A549 (cell line): ENCODE results near the gene ASPSCR1. TPM values are rescaled to one million over a fixed set of nuclear protein-coding genes. Genes with fewer than 3 reads are reported as not detected.

Experiments used
- ATAC-seq, 2 experiments: fragments of 200-7000 bp in 1 of 2; fragments of >200 bp in 1 of 2; cut with Nextera tagmentation in 1 of 2; cut with Tn5 transposase in 1 of 2; 3 replicates each; pipeline versions ENCODE4 v1.8.0 to v1.9.1; 2018 to 2020; ENCODE audit warnings: mild to moderate bottlenecking in 1 of 2, moderate library complexity in 1 of 2
- CTCF ChIA-PET: fragments of 300-600 bp; sonication (Branson Sonifier 250); formaldehyde crosslinking; extraction: SDS; loops from one replicate; lab custom pipeline; 2021; ENCODE audit warnings: antibody characterized with exemption, inconsistent platforms; lab: Yijun Ruan, JAX
- POLR2A ChIA-PET: fragments of 350-600 bp; formaldehyde crosslinking; extraction: SDS; loops from one replicate; lab custom pipeline; 2021; ENCODE audit warnings: antibody characterized with exemption, inconsistent platforms; lab: Yijun Ruan, JAX
- DNase-seq, 2 experiments: peaks; one replicate each; pipeline versions ENCODE4 v3.0.0 to v3.0.0-alpha.2; 2011 to 2016; ENCODE audit warnings: low read depth in 1 of 2, low spot score in 1 of 2
- FAIRE-seq: peaks from 2 replicates; lab custom pipeline; 2011; peaks lifted over from hg19 to GRCh38; lab: Jason Lieb, UNC
- H3K27ac ChIP-seq, 2 experiments: fragments of >200 bp; sonication (Bioruptor Twin); formaldehyde crosslinking; 3 replicates each; pipeline ENCODE4 v1.5.1; 2016 to 2017
- H3K4me1 ChIP-seq: fragments of >200 bp; sonication (Bioruptor Twin); formaldehyde crosslinking; 3 replicates; pipeline ENCODE4 v1.6.1; 2016
- H3K4me2 ChIP-seq: fragments of >200 bp; sonication (Bioruptor Twin); formaldehyde crosslinking; 3 replicates; pipeline ENCODE4 v1.6.1; 2016
- H3K4me3 ChIP-seq: fragments of >200 bp; sonication (Bioruptor Twin); formaldehyde crosslinking; 3 replicates; pipeline ENCODE4 v1.5.1; 2016
- H3K9me3 ChIP-seq: fragments of >200 bp; sonication (Bioruptor Twin); formaldehyde crosslinking; 3 replicates; pipeline ENCODE4 v1.6.1; 2016
- BCL3 ChIP-seq: fragments of >200 bp; sonication (Bioruptor Twin); formaldehyde crosslinking; IDR thresholded peaks from 3 replicates; pipeline ENCODE4 v1.6.1; 2016
- CBX8 ChIP-seq: fragments of 200-600 bp; sonication (generic); IDR thresholded peaks from 2 replicates; pipeline ENCODE4 v1.6.1; 2016
- CTCF ChIP-seq: fragments of >200 bp; sonication (Bioruptor Twin); formaldehyde crosslinking; IDR thresholded peaks from 3 replicates; pipeline ENCODE4 v1.5.1; 2016
- E2F6 ChIP-seq: IDR thresholded peaks from 2 replicates; pipeline ENCODE4 v1.6.1; 2012; ENCODE audit warnings: low read depth, borderline replicate concordance
- EHMT2 ChIP-seq: fragments of 200-600 bp; sonication (generic); IDR thresholded peaks from 2 replicates; pipeline ENCODE4 v1.6.1; 2016; ENCODE audit warnings: antibody characterized with exemption, low read depth, mild to moderate bottlenecking, moderate library complexity
- FOXS1 ChIP-seq: fragments of 250-450 bp; sonication (Bioruptor Pico); IDR thresholded peaks from 2 replicates; pipeline ENCODE4 v1.5.0; 2020; ENCODE audit warnings: mild to moderate bottlenecking, moderate library complexity
- GATA3 ChIP-seq: IDR thresholded peaks from 2 replicates; pipeline ENCODE4 v1.6.1; 2012; ENCODE audit warnings: borderline replicate concordance
- HDAC2 ChIP-seq: fragments of 200-600 bp; sonication (generic); IDR thresholded peaks from 2 replicates; pipeline ENCODE4 v1.6.1; 2016
- HES2 ChIP-seq: fragments of >200 bp; sonication (Bioruptor Twin); formaldehyde crosslinking; IDR thresholded peaks from 2 replicates; pipeline ENCODE4 v1.6.1; 2016
- KDM1A ChIP-seq: fragments of 200-600 bp; sonication (generic); IDR thresholded peaks from 2 replicates; pipeline ENCODE4 v1.6.1; 2016; ENCODE audit warnings: low read depth, mild to moderate bottlenecking
- MAFK ChIP-seq: fragments of 450-650 bp; IDR thresholded peaks from 2 replicates; pipeline ENCODE4 v1.6.1; 2014; ENCODE audit not compliant: partially characterized antibody
- MAZ ChIP-seq: fragments of 150-350 bp; IDR thresholded peaks from 2 replicates; pipeline ENCODE4 v1.6.1; 2014; ENCODE audit warnings: antibody characterized with exemption, low read depth, low read length, borderline replicate concordance
- MYC ChIP-seq: IDR thresholded peaks from 2 replicates; pipeline ENCODE4 v1.6.1; 2012; ENCODE audit warnings: mild to moderate bottlenecking, inconsistent platforms, low read length, improper control_type of control experiment, borderline replicate concordance
- NFE2L2 ChIP-seq: fragments of 150-350 bp; conservative IDR thresholded peaks from 2 replicates; pipeline ENCODE4 v1.6.1; 2014; ENCODE audit warnings: low read length
- NPAS2 ChIP-seq: fragments of 250-450 bp; sonication (Bioruptor Pico); IDR thresholded peaks from 2 replicates; pipeline ENCODE4 v1.8.0; 2022; ENCODE audit warnings: mild to moderate bottlenecking, moderate library complexity, borderline replicate concordance
- NR3C1 ChIP-seq: fragments of >200 bp; sonication (Bioruptor Twin); formaldehyde crosslinking; IDR thresholded peaks from 3 replicates; pipeline ENCODE4 v1.6.1; 2017
- POLR2AphosphoS2 ChIP-seq: conservative IDR thresholded peaks from 2 replicates; pipeline ENCODE4 v1.6.1; 2012; ENCODE audit warnings: low read length, improper control_type of control experiment, inconsistent platforms
- RAD21 ChIP-seq, 2 experiments: fragments of >200 bp in 1 of 2; sonication (Bioruptor Twin) in 1 of 2; formaldehyde crosslinking in 1 of 2; IDR thresholded peaks in 1 of 2; conservative IDR thresholded peaks in 1 of 2; 2 replicates in 1 of 2; 3 replicates in 1 of 2; pipeline ENCODE4 v1.6.1; 2012 to 2018; ENCODE audit warnings: inconsistent platforms in 1 of 2
- RARB ChIP-seq: fragments of 250-450 bp; sonication (Bioruptor Pico); IDR thresholded peaks from 2 replicates; pipeline ENCODE4 v1.8.0; 2021; ENCODE audit warnings: mild to moderate bottlenecking, moderate library complexity
- SMC3 ChIP-seq: fragments of >200 bp; sonication (Bioruptor Twin); formaldehyde crosslinking; IDR thresholded peaks from 3 replicates; pipeline ENCODE4 v1.6.1; 2018; ENCODE audit warnings: inconsistent platforms
- TP53 ChIP-seq: fragments of 250-450 bp; sonication (Bioruptor Pico); IDR thresholded peaks from 2 replicates; pipeline ENCODE4 v1.5.0; 2021; ENCODE audit warnings: mild to moderate bottlenecking, moderate library complexity
- ZFP36 ChIP-seq: fragments of 450-650 bp; IDR thresholded peaks from 2 replicates; pipeline ENCODE4 v1.6.1; 2014; ENCODE audit warnings: borderline replicate concordance; ENCODE audit not compliant: partially characterized antibody
- WGBS: methylation state at CpG from one replicate; pipeline ENCODE4 v1.1.6; 2017; ENCODE audit errors: missing lambda C conversion rate; 5-methylcytosine and 5-hydroxymethylcytosine counted together
- polyA plus RNA-seq, 4 experiments: library from polyadenylated mRNA; depleted of rRNA in 3 of 4; stranded (reverse); fragments of >200 nt; fragmentation: RNase III in 1 of 4; extraction: RNeasy Plus Mini Kit Qiagen cat#74134 plus additional on column Dnase treatment in 1 of 4; gene quantifications; 2 replicates in 3 of 4; 3 replicates in 1 of 4; pipeline ENCODE4 v1.2.3, GENCODE V29; 2011 to 2017
- TF ChIP-seq, protein P1 (sequence below): fragments of 450-650 bp; IDR thresholded peaks from 2 replicates; pipeline ENCODE4 v1.6.1; 2014; ENCODE audit warnings: antibody characterized with exemption

ASPSCR1 gene
- polyA plus RNA-seq, 2 of the 4 experiments (the other 2 are of a cell fraction) = 12.3 to 25.7 TPM

DNA sequence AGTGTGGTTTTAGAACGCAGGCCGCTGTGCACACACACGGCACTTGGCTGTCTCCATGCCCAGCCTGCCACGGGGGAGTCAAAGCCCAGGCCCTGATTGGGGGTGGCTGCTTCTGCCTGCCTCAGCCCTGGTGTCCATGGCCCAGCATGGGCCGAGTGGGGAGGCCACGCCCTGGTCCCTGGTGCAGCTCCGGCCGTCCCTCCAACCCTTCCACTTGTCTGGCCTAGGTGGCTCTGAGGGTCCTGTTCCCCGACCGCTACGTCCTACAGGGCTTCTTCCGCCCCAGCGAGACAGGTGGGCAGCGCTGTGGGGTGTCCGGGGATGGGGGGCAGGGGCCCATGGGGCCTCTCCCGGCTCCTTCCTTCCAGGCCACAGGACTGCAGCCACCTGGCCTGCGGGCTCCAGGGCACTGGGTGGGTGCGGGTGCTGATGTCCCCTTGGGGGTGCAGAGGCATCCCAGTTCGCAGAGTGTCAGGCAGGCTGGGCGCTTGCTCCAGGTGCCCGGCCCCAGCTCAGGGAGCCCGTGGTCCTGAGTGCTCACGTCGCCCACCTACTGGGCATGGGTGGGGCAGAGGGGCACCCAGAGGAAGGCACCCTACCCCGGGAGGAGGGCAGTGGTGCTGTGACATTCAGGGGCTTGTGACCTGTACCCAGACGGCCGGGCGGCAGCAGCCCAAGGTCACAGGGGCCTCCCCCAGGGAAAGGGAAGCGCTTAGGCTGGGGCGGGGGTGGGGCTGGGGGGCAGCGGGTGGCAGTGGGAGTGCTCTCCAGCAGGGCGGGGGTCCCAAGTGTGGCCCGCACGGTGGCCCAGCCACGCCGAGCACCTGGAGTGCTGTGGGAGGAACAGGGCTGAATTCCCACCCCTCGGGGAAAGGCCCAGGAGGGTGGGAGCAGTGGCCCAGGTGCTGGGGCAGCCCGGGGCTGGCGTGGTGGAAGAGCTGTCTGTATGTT, 33.4 kb downstream of the ASPSCR1 start (continued):
- no peak for TF ChIP-seq MYC
- TF ChIP-seq POLR2AphosphoS2 = no peak
- TF ChIP-seq NPAS2 = no peak
- no peak for TF ChIP-seq EHMT2

DNA sequence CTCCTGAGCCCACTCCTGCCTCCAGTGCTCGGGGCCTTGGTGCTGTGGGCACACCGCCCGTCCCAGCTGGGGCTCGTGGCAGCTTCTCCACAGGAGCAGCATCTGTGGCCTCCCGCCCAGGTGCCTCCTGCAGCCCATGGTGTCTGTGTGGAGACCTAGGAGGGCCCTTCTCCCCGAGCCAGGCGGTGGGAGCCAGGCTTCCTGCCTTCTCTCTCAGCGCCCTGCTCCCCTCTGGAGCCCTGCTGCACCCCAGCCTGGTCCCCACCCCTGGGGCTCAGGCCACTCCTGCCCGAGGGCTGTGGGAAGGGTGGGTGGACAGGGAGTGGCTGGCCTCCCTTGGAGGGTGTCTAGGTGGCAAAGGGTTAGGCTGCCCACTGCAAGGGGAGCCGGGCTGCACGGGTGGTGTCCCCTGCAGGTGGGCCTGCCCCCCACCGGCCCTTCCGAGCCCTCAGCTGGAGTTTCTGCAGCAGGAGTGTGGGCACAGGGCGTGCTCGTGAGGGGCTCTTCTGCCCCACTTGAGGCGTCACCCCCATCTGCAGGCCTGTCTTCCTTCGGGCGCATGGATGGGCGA, 34.3 kb downstream of the ASPSCR1 start:
- no peaks in the 10 kb centered on the region for H3K9me3 ChIP-seq
- WGBS = 85% methylated on average over 19 of the region's 19 CpGs
- FAIRE-seq (no peak), ATAC-seq (0 out of 6 replicates have a peak, but pooled peaks of 1 of the 2 experiments have one; percentile 2), DNase-seq (no peak)
- H3K4me1 ChIP-seq = peaks cover 4% of the 10 kb centered on the region
- POLR2A ChIA-PET = no interaction called here
- no peak overlapping the region for H3K4me2 ChIP-seq
- CTCF ChIA-PET = interaction anchor here (0.9 to 33.2 kb wide), 4 partner anchors 9 to 54 kb away, joined by 3 to 794 read pairs (median 100); partner anchors contain the start of genes CENPX, LRRC45 and NOTUM
- H3K4me3 ChIP-seq = no peak overlapping the region
- no peak for TF ChIP-seq RARB
- no peak for TF ChIP-seq BCL3
- TF ChIP-seq ZFP36 = no peak
- TF ChIP-seq MYC = no peak
- no peak for TF ChIP-seq RAD21 (conservative IDR thresholded peaks at IDR 0.05 in 1 of 2, IDR thresholded peaks at IDR 0.05 in 1 of 2)
- TF ChIP-seq, protein P1, sequence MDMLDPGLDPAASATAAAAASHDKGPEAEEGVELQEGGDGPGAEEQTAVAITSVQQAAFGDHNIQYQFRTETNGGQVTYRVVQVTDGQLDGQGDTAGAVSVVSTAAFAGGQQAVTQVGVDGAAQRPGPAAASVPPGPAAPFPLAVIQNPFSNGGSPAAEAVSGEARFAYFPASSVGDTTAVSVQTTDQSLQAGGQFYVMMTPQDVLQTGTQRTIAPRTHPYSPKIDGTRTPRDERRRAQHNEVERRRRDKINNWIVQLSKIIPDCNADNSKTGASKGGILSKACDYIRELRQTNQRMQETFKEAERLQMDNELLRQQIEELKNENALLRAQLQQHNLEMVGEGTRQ = no peak
- TF ChIP-seq TP53 (CRISPR knock-in tag) = no peak
- TF ChIP-seq NR3C1 = no peak
- no peak for TF ChIP-seq FOXS1 (CRISPR knock-in tag)
- TF ChIP-seq MAFK = no peak
- no peak for TF ChIP-seq HES2
- no peak for TF ChIP-seq MAZ
- H3K27ac ChIP-seq = peak overlapping the region in 1 of 2 experiments; percentile 23; a peak in 1 of 6 replicates

DNA sequence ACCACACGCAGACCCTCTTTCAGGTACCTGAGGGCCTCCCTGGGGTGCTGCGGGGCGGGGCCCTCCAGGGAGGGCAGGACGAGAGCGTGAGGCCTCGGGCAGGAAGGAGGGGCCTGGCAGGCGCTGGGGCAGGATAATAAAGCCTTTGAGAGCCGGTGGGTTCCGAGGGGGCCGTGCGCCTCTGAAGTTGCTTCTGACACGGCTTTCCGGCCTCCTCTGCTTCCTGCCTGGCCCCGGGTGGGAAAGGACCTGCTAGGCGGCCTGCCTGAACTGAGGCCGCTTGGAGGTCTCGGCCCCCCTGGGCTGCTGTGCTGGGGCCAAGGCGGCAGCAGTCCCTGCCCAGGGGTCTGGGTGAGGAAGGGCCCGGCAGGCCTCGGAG, 34.8 kb downstream of the ASPSCR1 start:
- POLR2A ChIA-PET = no interaction called here
- Histone ChIP-seq H3K4me3 (no peak overlapping the region), H3K4me1 (no peaks in the 10 kb centered on the region; the same call in 2 of the 3 replicates), H3K4me2 (no peak overlapping the region), H3K9me3 (no peaks in the 10 kb centered on the region)
- DNase-seq = no peak
- no peak for FAIRE-seq
- no peak for ATAC-seq
- TF ChIP-seq E2F6 (no peak), SMC3 (no peak), GATA3 (no peak), NFE2L2 (no peak), HDAC2 (no peak), KDM1A (no peak), RAD21 (conservative IDR thresholded peaks at IDR 0.05 in 1 of 2, IDR thresholded peaks at IDR 0.05 in 1 of 2) (no peak), HES2 (no peak), CBX8 (no peak), CTCF (no peak)
- TF ChIP-seq, all 56 proteins: peak for 0
- CTCF ChIA-PET = interaction anchor here (0.6 to 33.2 kb wide), 5 partner anchors 8 to 542 kb away, joined by 3 to 794 read pairs (median 4); partner anchors contain the start of genes CENPX, LRRC45 and NOTUM
- WGBS = 89% methylated on average over 20 of the region's 20 CpGs
- H3K27ac ChIP-seq = peak overlapping the region in 1 of 2 experiments; percentile 18; a peak in 1 of 6 replicates
